Measurements from ENCODE around the gene C1orf198.

Gene C1orf198

DNA sequence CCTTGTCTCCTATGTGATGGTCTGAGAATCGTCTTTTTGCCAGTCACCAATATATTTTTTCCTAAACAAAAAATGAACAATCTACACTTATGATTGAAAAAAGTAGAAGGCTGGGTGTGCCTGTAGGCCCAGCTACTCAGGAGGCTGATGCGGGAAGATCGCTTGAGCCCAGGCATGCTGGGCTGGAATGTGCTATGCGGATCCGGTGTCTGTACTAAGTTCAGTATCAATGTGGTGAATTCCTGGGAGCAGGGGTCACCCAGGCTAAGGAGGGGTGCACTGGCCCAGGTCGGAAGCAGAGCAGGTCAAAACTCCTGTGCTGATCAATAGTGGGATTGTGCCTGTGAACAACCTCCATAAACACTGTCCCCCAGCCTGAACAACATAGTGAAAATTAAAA lies 25.7 kb upstream of the C1orf198 start:
- DNase-seq, result no peak
- H3K9me3 ChIP-seq (ENCODE audit: control extremely low read depth in 1 of 5, control insufficient read depth in 4 of 5, insufficient read depth in 2 of 5, low read depth in 1 of 5, low read length in 4 of 5), result no peaks in the 10 kb centered on the region
- no peak overlapping the region for H3K27ac ChIP-seq (ENCODE audit: insufficient read depth in 1 of 2, low read depth in 1 of 2, low read length in 2 of 2, poor library complexity in 1 of 2, severe bottlenecking in 2 of 2)
- CTCF ChIA-PET, result no interaction called here
- 98% methylated on average over 4 of the region's 6 CpGs for WGBS (ENCODE audit: insufficient coverage)
- H3K4me3 ChIP-seq (ENCODE audit: control insufficient read depth in 1 of 7, extremely low read depth in 1 of 7, insufficient read depth in 4 of 7, low read depth in 2 of 7, low read length in 6 of 7), result no peak overlapping the region
- peaks cover 0 to 13% (median 6%) of the 10 kb centered on the region in 5 experiments for H3K27me3 ChIP-seq (replicated peaks in 2 of 5; ENCODE audit: control insufficient read depth in 4 of 5, insufficient read depth in 5 of 5, low read length in 4 of 5)
- POLR2A ChIA-PET, result no interaction called here
- H3K4me1 ChIP-seq (ENCODE audit: control extremely low read depth in 1 of 4, control insufficient read depth in 4 of 4, insufficient read depth in 4 of 4, low read length in 3 of 4), result no peaks in the 10 kb centered on the region
- no peaks in the 10 kb centered on the region for H3K36me3 ChIP-seq (ENCODE audit: control insufficient read depth in 4 of 4, insufficient read depth in 4 of 4, low read length in 3 of 4)

GRCh38 chr1:230892018-230892491 lies 23.7 kb upstream of the C1orf198 start:
- 89% methylated on average over 4 of the region's 6 CpGs for WGBS (ENCODE audit: insufficient coverage)
- CTCF ChIA-PET, result interaction anchor here (1.0 kb wide), 1 partner anchor 9 kb away, joined by 5 read pairs; no protein-coding TSS in a partner anchor
- POLR2A ChIA-PET, result no interaction called here

GRCh38 chr1:230891413-230891812 lies 23.1 kb upstream of the C1orf198 start:
- Histone ChIP-seq H3K4me1 (ENCODE audit: control extremely low read depth in 1 of 4, control insufficient read depth in 4 of 4, insufficient read depth in 4 of 4, low read length in 3 of 4) (no peaks in the 10 kb centered on the region), H3K4me3 (ENCODE audit: control insufficient read depth in 1 of 7, extremely low read depth in 1 of 7, insufficient read depth in 4 of 7, low read depth in 2 of 7, low read length in 6 of 7) (no peak overlapping the region), H3K27me3 (replicated peaks in 2 of 5; ENCODE audit: control insufficient read depth in 4 of 5, insufficient read depth in 5 of 5, low read length in 4 of 5) (peaks cover 0 to 13% (median 6%) of the 10 kb centered on the region in 5 experiments), H3K27ac (ENCODE audit: insufficient read depth in 1 of 2, low read depth in 1 of 2, low read length in 2 of 2, poor library complexity in 1 of 2, severe bottlenecking in 2 of 2) (no peak overlapping the region), H3K9me3 (ENCODE audit: control extremely low read depth in 1 of 5, control insufficient read depth in 4 of 5, insufficient read depth in 2 of 5, low read depth in 1 of 5, low read length in 4 of 5) (no peaks in the 10 kb centered on the region), H3K36me3 (ENCODE audit: control insufficient read depth in 4 of 4, insufficient read depth in 4 of 4, low read length in 3 of 4) (no peaks in the 10 kb centered on the region)
- ChIA-PET POLR2A (no interaction called here), CTCF (no interaction called here)
- 60% methylated on average over 2 of the region's 2 CpGs for WGBS (ENCODE audit: insufficient coverage)
- no peak for DNase-seq

More at GRCh38 chr1:230892018-230892491, 23.7 kb upstream of the C1orf198 start:
- Histone ChIP-seq H3K36me3 (ENCODE audit: control insufficient read depth in 4 of 4, insufficient read depth in 4 of 4, low read length in 3 of 4) (no peaks in the 10 kb centered on the region), H3K4me1 (ENCODE audit: control extremely low read depth in 1 of 4, control insufficient read depth in 4 of 4, insufficient read depth in 4 of 4, low read length in 3 of 4) (no peaks in the 10 kb centered on the region), H3K27ac (ENCODE audit: insufficient read depth in 1 of 2, low read depth in 1 of 2, low read length in 2 of 2, poor library complexity in 1 of 2, severe bottlenecking in 2 of 2) (no peak overlapping the region), H3K4me3 (ENCODE audit: control insufficient read depth in 1 of 7, extremely low read depth in 1 of 7, insufficient read depth in 4 of 7, low read depth in 2 of 7, low read length in 6 of 7) (no peak overlapping the region), H3K27me3 (replicated peaks in 2 of 5; ENCODE audit: control insufficient read depth in 4 of 5, insufficient read depth in 5 of 5, low read length in 4 of 5) (peaks cover 0 to 13% (median 4%) of the 10 kb centered on the region in 5 experiments), H3K9me3 (ENCODE audit: control extremely low read depth in 1 of 5, control insufficient read depth in 4 of 5, insufficient read depth in 2 of 5, low read depth in 1 of 5, low read length in 4 of 5) (no peaks in the 10 kb centered on the region)
- no peak for DNase-seq

GRCh38 chr1:230884646-230885045 lies 16.3 kb upstream of the C1orf198 start:
- H3K27ac ChIP-seq (ENCODE audit: insufficient read depth in 1 of 2, low read depth in 1 of 2, low read length in 2 of 2, poor library complexity in 1 of 2, severe bottlenecking in 2 of 2), result no peak overlapping the region
- CTCF ChIA-PET, result no interaction called here
- DNase-seq, result no peak
- POLR2A ChIA-PET, result no interaction called here
- no peaks in the 10 kb centered on the region for H3K36me3 ChIP-seq (ENCODE audit: control insufficient read depth in 4 of 4, insufficient read depth in 4 of 4, low read length in 3 of 4)
- no peaks in the 10 kb centered on the region for H3K4me1 ChIP-seq (ENCODE audit: control extremely low read depth in 1 of 4, control insufficient read depth in 4 of 4, insufficient read depth in 4 of 4, low read length in 3 of 4)
- 100% methylated on average over 1 of the region's 2 CpGs for WGBS (ENCODE audit: insufficient coverage)
- H3K9me3 ChIP-seq (ENCODE audit: control extremely low read depth in 1 of 5, control insufficient read depth in 4 of 5, insufficient read depth in 2 of 5, low read depth in 1 of 5, low read length in 4 of 5), result peaks cover 0 to 23% (median 10%) of the 10 kb centered on the region in 5 experiments
- H3K27me3 ChIP-seq (replicated peaks in 2 of 5; ENCODE audit: control insufficient read depth in 4 of 5, insufficient read depth in 5 of 5, low read length in 4 of 5), result peaks cover 3 to 38% (median 19%) of the 10 kb centered on the region in 5 experiments
- H3K4me3 ChIP-seq (ENCODE audit: control insufficient read depth in 1 of 7, extremely low read depth in 1 of 7, insufficient read depth in 4 of 7, low read depth in 2 of 7, low read length in 6 of 7), result no peak overlapping the region

GRCh38 chr1:230883967-230884366 lies 15.6 kb upstream of the C1orf198 start:
- CTCF ChIA-PET, result no interaction called here

GRCh38 chr1:230879778-230880177 lies 11.5 kb upstream of the C1orf198 start:
- no peaks in the 10 kb centered on the region for H3K4me1 ChIP-seq (ENCODE audit: control extremely low read depth in 1 of 4, control insufficient read depth in 4 of 4, insufficient read depth in 4 of 4, low read length in 3 of 4)
- no peak for DNase-seq
- H3K9me3 ChIP-seq (ENCODE audit: control extremely low read depth in 1 of 5, control insufficient read depth in 4 of 5, insufficient read depth in 2 of 5, low read depth in 1 of 5, low read length in 4 of 5), result peaks cover 0 to 12% (median 5%) of the 10 kb centered on the region in 5 experiments
- no peak overlapping the region for H3K4me3 ChIP-seq (ENCODE audit: control insufficient read depth in 1 of 7, extremely low read depth in 1 of 7, insufficient read depth in 4 of 7, low read depth in 2 of 7, low read length in 6 of 7)
- H3K27me3 ChIP-seq (replicated peaks in 2 of 5; ENCODE audit: control insufficient read depth in 4 of 5, insufficient read depth in 5 of 5, low read length in 4 of 5), result peaks cover 3 to 62% (median 26%) of the 10 kb centered on the region in 5 experiments
- WGBS (ENCODE audit: insufficient coverage), result no CpG with 5 or more reads among the region's 8 CpGs
- CTCF ChIA-PET, result no interaction called here
- H3K36me3 ChIP-seq (ENCODE audit: control insufficient read depth in 4 of 4, insufficient read depth in 4 of 4, low read length in 3 of 4), result no peaks in the 10 kb centered on the region
- no peak overlapping the region for H3K27ac ChIP-seq (ENCODE audit: insufficient read depth in 1 of 2, low read depth in 1 of 2, low read length in 2 of 2, poor library complexity in 1 of 2, severe bottlenecking in 2 of 2)
- POLR2A ChIA-PET, result no interaction called here

More at GRCh38 chr1:230883967-230884366, 15.6 kb upstream of the C1orf198 start:
- 100% methylated on average over 1 of the region's 4 CpGs for WGBS (ENCODE audit: insufficient coverage)
- Histone ChIP-seq H3K27me3 (replicated peaks in 2 of 5; ENCODE audit: control insufficient read depth in 4 of 5, insufficient read depth in 5 of 5, low read length in 4 of 5) (peaks cover 3 to 45% (median 21%) of the 10 kb centered on the region in 5 experiments), H3K27ac (ENCODE audit: insufficient read depth in 1 of 2, low read depth in 1 of 2, low read length in 2 of 2, poor library complexity in 1 of 2, severe bottlenecking in 2 of 2) (no peak overlapping the region), H3K4me3 (ENCODE audit: control insufficient read depth in 1 of 7, extremely low read depth in 1 of 7, insufficient read depth in 4 of 7, low read depth in 2 of 7, low read length in 6 of 7) (no peak overlapping the region), H3K4me1 (ENCODE audit: control extremely low read depth in 1 of 4, control insufficient read depth in 4 of 4, insufficient read depth in 4 of 4, low read length in 3 of 4) (no peaks in the 10 kb centered on the region), H3K9me3 (ENCODE audit: control extremely low read depth in 1 of 5, control insufficient read depth in 4 of 5, insufficient read depth in 2 of 5, low read depth in 1 of 5, low read length in 4 of 5) (peaks cover 0 to 23% (median 10%) of the 10 kb centered on the region in 5 experiments), H3K36me3 (ENCODE audit: control insufficient read depth in 4 of 4, insufficient read depth in 4 of 4, low read length in 3 of 4) (no peaks in the 10 kb centered on the region)
- POLR2A ChIA-PET, result no interaction called here
- no peak for DNase-seq

- no peaks in the 10 kb centered on the region for H3K4me1 ChIP-seq (ENCODE audit: control extremely low read depth in 1 of 4, control insufficient read depth in 4 of 4, insufficient read depth in 4 of 4, low read length in 3 of 4)
- peaks cover 0 to 4% (median 0%) of the 10 kb centered on the region in 5 experiments for H3K9me3 ChIP-seq (ENCODE audit: control extremely low read depth in 1 of 5, control insufficient read depth in 4 of 5, insufficient read depth in 2 of 5, low read depth in 1 of 5, low read length in 4 of 5)
- peaks cover 3 to 64% (median 26%) of the 10 kb centered on the region in 5 experiments for H3K27me3 ChIP-seq (replicated peaks in 2 of 5; ENCODE audit: control insufficient read depth in 4 of 5, insufficient read depth in 5 of 5, low read length in 4 of 5)
- ChIA-PET CTCF (no interaction called here), POLR2A (no interaction called here)
- no peak overlapping the region for H3K4me3 ChIP-seq (ENCODE audit: control insufficient read depth in 1 of 7, extremely low read depth in 1 of 7, insufficient read depth in 4 of 7, low read depth in 2 of 7, low read length in 6 of 7)
- H3K36me3 ChIP-seq (ENCODE audit: control insufficient read depth in 4 of 4, insufficient read depth in 4 of 4, low read length in 3 of 4), result no peaks in the 10 kb centered on the region
- no peak overlapping the region for H3K27ac ChIP-seq (ENCODE audit: insufficient read depth in 1 of 2, low read depth in 1 of 2, low read length in 2 of 2, poor library complexity in 1 of 2, severe bottlenecking in 2 of 2)
- no peak for DNase-seq
- 87% methylated on average over 3 of the region's 5 CpGs for WGBS (ENCODE audit: insufficient coverage)
These were observed 10.3 kb upstream of the C1orf198 start for GRCh38 chr1:230878591-230878990.

Data from common myeloid progenitor, CD34-positive (primary cell).